SK-N-SH treated with all-trans-retinoic acid at 6 μM for 48 hours (cell line): ENCODE data around the gene LRP3.

ENCODE experiments used
- ATAC-seq: fragments of 200-7000 bp; cut with Tn5 transposase; 3 replicates; pipeline ENCODE4 v1.9.1; 2020; ENCODE audit warnings: mild to moderate bottlenecking, moderate library complexity
- ARNTL ChIP-seq: fragments of 450-650 bp; formaldehyde crosslinking; IDR thresholded peaks from 2 replicates; pipeline ENCODE4 v1.5.0; 2020; ENCODE audit warnings: low read depth, mild to moderate bottlenecking, moderate library complexity, borderline replicate concordance
- CSDC2 ChIP-seq: fragments of 250-450 bp; sonication (Bioruptor Pico); IDR thresholded peaks from 2 replicates; pipeline ENCODE4 v1.5.0; 2020; ENCODE audit warnings: mild to moderate bottlenecking, moderate library complexity
- ESRRG ChIP-seq: fragments of 250-450 bp; sonication (Bioruptor Pico); IDR thresholded peaks from 2 replicates; pipeline ENCODE4 v1.6.1; 2021; ENCODE audit warnings: mild to moderate bottlenecking
- GLIS3 ChIP-seq: fragments of 250-450 bp; sonication (Bioruptor Pico); IDR thresholded peaks from 2 replicates; pipeline ENCODE4 v1.5.0; 2020; ENCODE audit warnings: mild to moderate bottlenecking, moderate library complexity
- ISL1 ChIP-seq: fragments of 250-450 bp; sonication (Bioruptor Pico); IDR thresholded peaks from 2 replicates; pipeline ENCODE4 v2.1.2; 2022; ENCODE audit warnings: mild to moderate bottlenecking, moderate library complexity
- OSR1 ChIP-seq: fragments of 250-450 bp; sonication (Bioruptor Pico); IDR thresholded peaks from 2 replicates; pipeline ENCODE4 v1.8.0; 2022; ENCODE audit warnings: moderate library complexity, mild to moderate bottlenecking, inconsistent platforms
- RARB ChIP-seq: fragments of 250-450 bp; sonication (Bioruptor Pico); IDR thresholded peaks from 2 replicates; pipeline ENCODE4 v1.8.0; 2021; ENCODE audit warnings: mild to moderate bottlenecking, moderate library complexity
- TCF4 ChIP-seq: fragments of 250-450 bp; sonication (Bioruptor Pico); IDR thresholded peaks from 2 replicates; pipeline ENCODE4 v1.8.0; 2021; ENCODE audit warnings: mild to moderate bottlenecking, moderate library complexity, borderline replicate concordance
- TOX ChIP-seq: fragments of 250-450 bp; sonication (Bioruptor Pico); IDR thresholded peaks from 2 replicates; pipeline ENCODE4 v1.8.0; 2021; ENCODE audit warnings: mild to moderate bottlenecking, moderate library complexity, borderline replicate concordance
- ZC3H10 ChIP-seq: fragments of 250-450 bp; sonication (Bioruptor Pico); IDR thresholded peaks from 2 replicates; pipeline ENCODE4 v1.5.1; 2021; ENCODE audit warnings: mild to moderate bottlenecking, moderate library complexity
- ZFP3 ChIP-seq: fragments of 250-450 bp; sonication (Bioruptor Pico); IDR thresholded peaks from 2 replicates; pipeline ENCODE4 v1.5.0; 2020; ENCODE audit warnings: mild to moderate bottlenecking, moderate library complexity
- ZFP30 ChIP-seq: fragments of 450-650 bp; formaldehyde crosslinking; IDR thresholded peaks from 2 replicates; pipeline ENCODE4 v1.5.0; 2022; ENCODE audit warnings: mild to moderate bottlenecking, moderate library complexity
- ZNF70 ChIP-seq: fragments of 450-650 bp; formaldehyde crosslinking; IDR thresholded peaks from 2 replicates; pipeline ENCODE4 v1.5.0; 2020; ENCODE audit warnings: mild to moderate bottlenecking, moderate library complexity
- ZNF8 ChIP-seq: fragments of 450-650 bp; formaldehyde crosslinking; IDR thresholded peaks from 2 replicates; pipeline ENCODE4 v1.5.0; 2020; ENCODE audit warnings: mild to moderate bottlenecking, moderate library complexity
- TF ChIP-seq, protein P1 (sequence below): fragments of 250-450 bp; sonication (Bioruptor Pico); IDR thresholded peaks from 2 replicates; pipeline ENCODE4 v1.5.0; 2020; ENCODE audit warnings: mild to moderate bottlenecking, moderate library complexity
- TF ChIP-seq, protein P2 (sequence below): fragments of 250-450 bp; sonication (Bioruptor Pico); IDR thresholded peaks from 2 replicates; pipeline ENCODE4 v1.8.0; 2020; ENCODE audit warnings: mild to moderate bottlenecking, moderate library complexity, borderline replicate concordance
- TF ChIP-seq, protein P3 (sequence below): fragments of 250-450 bp; sonication (Bioruptor Pico); IDR thresholded peaks from 2 replicates; pipeline ENCODE4 v1.5.1; 2021; ENCODE audit warnings: mild to moderate bottlenecking, moderate library complexity
- TF ChIP-seq, protein P4 (sequence below): fragments of 250-450 bp; sonication (Bioruptor Pico); IDR thresholded peaks from 2 replicates; pipeline ENCODE4 v1.5.1; 2020; ENCODE audit warnings: low read depth, mild to moderate bottlenecking, moderate library complexity

LRP3 gene

DNA sequence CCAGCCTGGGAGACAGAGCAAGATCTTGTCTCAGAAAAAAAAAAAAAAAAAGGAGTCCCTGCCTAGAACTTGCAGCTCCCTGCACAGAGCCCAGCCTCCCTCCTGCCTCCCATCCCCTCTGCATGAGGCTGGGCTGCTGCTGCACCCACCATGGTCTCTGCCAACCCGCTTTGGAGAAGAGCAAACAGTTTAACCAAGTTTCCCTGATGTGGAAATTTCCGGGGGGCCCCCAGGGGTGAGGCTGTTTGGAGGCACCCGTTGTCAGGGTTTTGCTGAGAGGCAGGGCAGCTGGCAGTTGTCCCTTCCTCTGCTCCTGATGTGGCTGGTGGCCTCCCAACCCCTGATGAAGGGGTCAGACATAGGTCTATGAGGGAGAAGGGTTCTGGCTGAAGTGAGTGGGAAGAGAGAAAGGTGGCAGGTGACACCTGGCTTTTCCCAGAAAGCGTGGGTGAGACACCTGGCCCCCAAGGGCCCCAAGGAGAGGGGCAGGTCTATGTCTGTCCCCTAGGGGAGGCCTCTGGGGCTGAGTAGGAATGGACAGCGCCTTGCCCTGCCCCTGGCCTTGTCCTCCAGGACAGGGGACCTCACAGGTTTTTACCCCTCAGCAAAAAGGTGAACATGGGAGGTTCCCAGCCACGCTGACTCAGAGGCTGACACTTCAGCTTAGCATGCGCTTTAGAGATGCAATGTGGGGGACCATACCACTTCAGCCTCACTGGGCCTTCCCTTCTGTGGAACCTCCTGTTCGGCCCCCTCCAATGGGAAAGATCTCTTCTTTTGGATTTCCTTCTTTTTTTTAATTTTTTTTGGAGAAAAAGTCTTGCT lies 5.5 kb downstream of the LRP3 start:
- no peak for ATAC-seq

DNA sequence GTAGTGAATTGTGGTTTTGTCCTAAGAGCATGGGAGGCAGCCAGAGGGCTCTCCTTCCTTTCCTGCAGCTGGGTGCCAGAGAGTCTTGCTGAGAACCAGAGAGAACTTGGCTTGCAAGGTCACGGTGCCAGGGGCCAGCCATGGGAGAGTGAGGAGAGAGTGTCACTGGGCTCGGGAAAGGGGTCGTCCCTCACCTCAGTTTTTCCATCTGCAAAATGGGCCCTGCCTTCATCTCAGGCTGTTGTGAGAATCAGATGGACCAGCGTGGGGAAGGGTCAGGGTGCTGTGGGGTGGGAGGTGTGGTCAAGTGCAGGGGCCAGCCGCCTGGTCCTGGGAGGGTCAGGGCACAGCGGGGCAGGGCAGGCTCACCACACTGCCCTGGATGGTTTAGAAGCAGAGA lies 7.3 kb downstream of the LRP3 start:
- TF ChIP-seq ZNF70 (CRISPR knock-in tag) (no peak), ZFP3 (no peak), ESRRG (no peak), ZFP30 (CRISPR knock-in tag) (no peak)
- TF ChIP-seq, protein P1, sequence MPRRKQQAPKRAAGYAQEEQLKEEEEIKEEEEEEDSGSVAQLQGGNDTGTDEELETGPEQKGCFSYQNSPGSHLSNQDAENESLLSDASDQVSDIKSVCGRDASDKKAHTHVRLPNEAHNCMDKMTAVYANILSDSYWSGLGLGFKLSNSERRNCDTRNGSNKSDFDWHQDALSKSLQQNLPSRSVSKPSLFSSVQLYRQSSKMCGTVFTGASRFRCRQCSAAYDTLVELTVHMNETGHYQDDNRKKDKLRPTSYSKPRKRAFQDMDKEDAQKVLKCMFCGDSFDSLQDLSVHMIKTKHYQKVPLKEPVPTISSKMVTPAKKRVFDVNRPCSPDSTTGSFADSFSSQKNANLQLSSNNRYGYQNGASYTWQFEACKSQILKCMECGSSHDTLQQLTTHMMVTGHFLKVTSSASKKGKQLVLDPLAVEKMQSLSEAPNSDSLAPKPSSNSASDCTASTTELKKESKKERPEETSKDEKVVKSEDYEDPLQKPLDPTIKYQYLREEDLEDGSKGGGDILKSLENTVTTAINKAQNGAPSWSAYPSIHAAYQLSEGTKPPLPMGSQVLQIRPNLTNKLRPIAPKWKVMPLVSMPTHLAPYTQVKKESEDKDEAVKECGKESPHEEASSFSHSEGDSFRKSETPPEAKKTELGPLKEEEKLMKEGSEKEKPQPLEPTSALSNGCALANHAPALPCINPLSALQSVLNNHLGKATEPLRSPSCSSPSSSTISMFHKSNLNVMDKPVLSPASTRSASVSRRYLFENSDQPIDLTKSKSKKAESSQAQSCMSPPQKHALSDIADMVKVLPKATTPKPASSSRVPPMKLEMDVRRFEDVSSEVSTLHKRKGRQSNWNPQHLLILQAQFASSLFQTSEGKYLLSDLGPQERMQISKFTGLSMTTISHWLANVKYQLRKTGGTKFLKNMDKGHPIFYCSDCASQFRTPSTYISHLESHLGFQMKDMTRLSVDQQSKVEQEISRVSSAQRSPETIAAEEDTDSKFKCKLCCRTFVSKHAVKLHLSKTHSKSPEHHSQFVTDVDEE = no peak
- TF ChIP-seq, protein P2, sequence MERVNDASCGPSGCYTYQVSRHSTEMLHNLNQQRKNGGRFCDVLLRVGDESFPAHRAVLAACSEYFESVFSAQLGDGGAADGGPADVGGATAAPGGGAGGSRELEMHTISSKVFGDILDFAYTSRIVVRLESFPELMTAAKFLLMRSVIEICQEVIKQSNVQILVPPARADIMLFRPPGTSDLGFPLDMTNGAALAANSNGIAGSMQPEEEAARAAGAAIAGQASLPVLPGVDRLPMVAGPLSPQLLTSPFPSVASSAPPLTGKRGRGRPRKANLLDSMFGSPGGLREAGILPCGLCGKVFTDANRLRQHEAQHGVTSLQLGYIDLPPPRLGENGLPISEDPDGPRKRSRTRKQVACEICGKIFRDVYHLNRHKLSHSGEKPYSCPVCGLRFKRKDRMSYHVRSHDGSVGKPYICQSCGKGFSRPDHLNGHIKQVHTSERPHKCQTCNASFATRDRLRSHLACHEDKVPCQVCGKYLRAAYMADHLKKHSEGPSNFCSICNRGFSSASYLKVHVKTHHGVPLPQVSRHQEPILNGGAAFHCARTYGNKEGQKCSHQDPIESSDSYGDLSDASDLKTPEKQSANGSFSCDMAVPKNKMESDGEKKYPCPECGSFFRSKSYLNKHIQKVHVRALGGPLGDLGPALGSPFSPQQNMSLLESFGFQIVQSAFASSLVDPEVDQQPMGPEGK (CRISPR knock-in tag) = no peak
- ATAC-seq = no peak

More for the DNA sequence above, 5.5 kb downstream of the LRP3 start:
- TF ChIP-seq OSR1 (CRISPR knock-in tag) (no peak), ZNF8 (CRISPR knock-in tag) (no peak), ZNF70 (CRISPR knock-in tag) (no peak), ZFP3 (no peak), RARB (CRISPR knock-in tag) (no peak), TOX (no peak), ESRRG (no peak), ARNTL (no peak), GLIS3 (no peak)
- TF ChIP-seq, protein P1 = no peak
- TF ChIP-seq, protein P3, sequence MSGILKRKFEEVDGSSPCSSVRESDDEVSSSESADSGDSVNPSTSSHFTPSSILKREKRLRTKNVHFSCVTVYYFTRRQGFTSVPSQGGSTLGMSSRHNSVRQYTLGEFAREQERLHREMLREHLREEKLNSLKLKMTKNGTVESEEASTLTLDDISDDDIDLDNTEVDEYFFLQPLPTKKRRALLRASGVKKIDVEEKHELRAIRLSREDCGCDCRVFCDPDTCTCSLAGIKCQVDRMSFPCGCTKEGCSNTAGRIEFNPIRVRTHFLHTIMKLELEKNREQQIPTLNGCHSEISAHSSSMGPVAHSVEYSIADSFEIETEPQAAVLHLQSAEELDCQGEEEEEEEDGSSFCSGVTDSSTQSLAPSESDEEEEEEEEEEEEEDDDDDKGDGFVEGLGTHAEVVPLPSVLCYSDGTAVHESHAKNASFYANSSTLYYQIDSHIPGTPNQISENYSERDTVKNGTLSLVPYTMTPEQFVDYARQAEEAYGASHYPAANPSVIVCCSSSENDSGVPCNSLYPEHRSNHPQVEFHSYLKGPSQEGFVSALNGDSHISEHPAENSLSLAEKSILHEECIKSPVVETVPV (CRISPR knock-in tag) = no peak
- TF ChIP-seq, protein P4, sequence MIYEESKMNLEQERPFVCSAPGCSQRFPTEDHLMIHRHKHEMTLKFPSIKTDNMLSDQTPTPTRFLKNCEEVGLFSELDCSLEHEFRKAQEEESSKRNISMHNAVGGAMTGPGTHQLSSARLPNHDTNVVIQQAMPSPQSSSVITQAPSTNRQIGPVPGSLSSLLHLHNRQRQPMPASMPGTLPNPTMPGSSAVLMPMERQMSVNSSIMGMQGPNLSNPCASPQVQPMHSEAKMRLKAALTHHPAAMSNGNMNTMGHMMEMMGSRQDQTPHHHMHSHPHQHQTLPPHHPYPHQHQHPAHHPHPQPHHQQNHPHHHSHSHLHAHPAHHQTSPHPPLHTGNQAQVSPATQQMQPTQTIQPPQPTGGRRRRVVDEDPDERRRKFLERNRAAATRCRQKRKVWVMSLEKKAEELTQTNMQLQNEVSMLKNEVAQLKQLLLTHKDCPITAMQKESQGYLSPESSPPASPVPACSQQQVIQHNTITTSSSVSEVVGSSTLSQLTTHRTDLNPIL (CRISPR knock-in tag) = no peak

DNA sequence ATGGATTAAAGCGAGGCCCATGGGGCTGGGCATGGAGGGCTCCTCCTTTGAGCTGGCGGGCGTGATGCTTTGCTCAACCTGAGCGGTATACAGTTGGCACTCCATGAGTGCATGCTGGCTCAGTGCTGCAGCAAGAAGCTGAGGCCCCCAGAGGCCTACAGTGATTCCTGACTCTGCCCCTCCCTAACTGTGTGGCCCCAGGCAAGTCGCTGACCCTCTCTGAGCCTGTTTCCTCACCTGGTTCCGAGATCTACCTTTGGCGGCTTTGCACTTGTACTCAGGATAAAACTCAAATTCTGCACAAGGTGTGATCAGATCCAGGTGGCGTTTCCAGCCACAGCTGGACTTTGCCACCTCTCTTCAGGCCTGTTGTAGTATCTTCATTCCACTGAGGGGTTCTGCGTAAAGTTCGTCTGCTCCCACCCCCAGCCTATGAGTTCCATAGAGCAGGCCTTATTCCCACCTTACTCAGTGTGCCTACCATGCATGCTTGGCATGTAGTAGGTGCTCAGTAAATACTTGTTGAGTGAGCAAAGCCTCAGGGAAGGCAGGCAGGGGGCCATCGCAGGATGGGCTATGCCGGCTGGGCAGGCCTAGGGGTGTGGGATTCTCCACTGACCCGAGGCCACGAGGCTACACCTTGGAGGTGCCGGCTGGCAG lies 7.9 kb downstream of the LRP3 start:
- ATAC-seq = no peak
- TF ChIP-seq ZNF8 (CRISPR knock-in tag) (no peak), GLIS3 (no peak), TCF4 (CRISPR knock-in tag) (no peak), ZC3H10 (no peak), ARNTL (no peak), ZFP3 (no peak), CSDC2 (CRISPR knock-in tag) (no peak), ZFP30 (CRISPR knock-in tag) (no peak), ISL1 (CRISPR knock-in tag) (no peak)
- TF ChIP-seq, protein P2 (CRISPR knock-in tag) = no peak
